SK-N-SH (cell line): ENCODE data around the gene NAV2. TPM values are rescaled to one million over a fixed set of nuclear protein-coding genes. Genes with fewer than 3 reads are reported as not detected.

Source experiments
- CTCF ChIA-PET: fragments of 300-600, 350-600 bp; formaldehyde crosslinking; extraction: SDS; loops from one replicate; lab custom pipeline; 2021; lab: Yijun Ruan, JAX
- POLR2A ChIA-PET: fragments of 350-600 bp; sonication (Branson Sonifier 250); formaldehyde crosslinking; extraction: SDS; loops from one replicate; lab custom pipeline; 2020; ENCODE audit warnings: antibody characterized with exemption, inconsistent platforms; lab: Yijun Ruan, JAX
- DNase-seq: peaks from one replicate; pipeline ENCODE4 v3.0.0; 2012
- H2AFZ ChIP-seq: fragments of 200-600 bp; sonication (generic); 2 replicates; pipeline ENCODE4 v1.8.1; 2016; ENCODE audit warnings: antibody characterized with exemption, mild to moderate bottlenecking, low read depth
- H3F3A ChIP-seq: fragments of 200-600 bp; sonication (generic); replicated peaks from 2 replicates; pipeline ENCODE3; 2016; ENCODE audit warnings: antibody characterized with exemption, mild to moderate bottlenecking; ENCODE audit not compliant: insufficient read depth
- H3K27ac ChIP-seq, 2 experiments: fragments of 200-500 bp in 1 of 2; fragments of 200-600 bp in 1 of 2; sonication (Bioruptor generic) in 1 of 2; sonication (generic), shearing (Covaris generic) in 1 of 2; 2 replicates each; pipeline versions ENCODE4 v1.5.1 to v1.6.1; 2014 to 2016; ENCODE audit warnings: low read depth in 2 of 2, inconsistent platforms in 1 of 2, low read length in 1 of 2, mild to moderate bottlenecking in 1 of 2, mixed read lengths in 1 of 2
- H3K27me3 ChIP-seq: fragments of 200-600 bp; sonication (generic), shearing (Covaris generic); 2 replicates; pipeline ENCODE4 v1.6.1; 2016; ENCODE audit warnings: mixed run types; ENCODE audit not compliant: insufficient read depth
- H3K36me3 ChIP-seq, 2 experiments: fragments of 200-500 bp in 1 of 2; fragments of 200-600 bp in 1 of 2; sonication (Bioruptor generic) in 1 of 2; sonication (generic) in 1 of 2; replicated peaks in 1 of 2; 2 replicates each; pipeline versions ENCODE3 to v1.5.1; 2014 to 2016; ENCODE audit warnings: low read length in 1 of 2, mild to moderate bottlenecking in 1 of 2; ENCODE audit not compliant: insufficient read depth in 2 of 2, control insufficient read depth in 1 of 2
- H3K4me1 ChIP-seq, 2 experiments: fragments of 200-500 bp in 1 of 2; fragments of 200-600 bp in 1 of 2; sonication (Bioruptor generic) in 1 of 2; sonication (generic), shearing (Covaris generic) in 1 of 2; 2 replicates each; pipeline versions ENCODE4 v1.5.1 to v1.6.1; 2014 to 2016; ENCODE audit warnings: low read depth in 1 of 2, low read length in 1 of 2, mixed run types in 1 of 2; ENCODE audit not compliant: insufficient read depth in 2 of 2, control insufficient read depth in 1 of 2
- H3K4me2 ChIP-seq: fragments of 200-600 bp; sonication (generic), shearing (Covaris generic); 2 replicates; pipeline ENCODE4 v1.6.1; 2017; ENCODE audit warnings: mixed run types
- H3K4me3 ChIP-seq, 2 experiments: fragments of 200-500 bp in 1 of 2; fragments of 200-600 bp in 1 of 2; sonication (Bioruptor generic) in 1 of 2; sonication (generic), shearing (Covaris generic) in 1 of 2; 2 replicates each; pipeline versions ENCODE4 v1.5.1 to v1.8.1; 2014 to 2016; ENCODE audit warnings: low read depth in 2 of 2, inconsistent platforms in 1 of 2, low read length in 1 of 2, mild to moderate bottlenecking in 1 of 2, mixed read lengths in 1 of 2, moderate library complexity in 1 of 2
- H3K79me2 ChIP-seq: fragments of 200-600 bp; sonication (generic); 2 replicates; pipeline ENCODE4 v1.8.1; 2017; ENCODE audit warnings: mild to moderate bottlenecking; ENCODE audit not compliant: insufficient read depth
- H3K9ac ChIP-seq: fragments of 200-600 bp; sonication (generic); 2 replicates; pipeline ENCODE4 v1.6.1; 2017; ENCODE audit warnings: mixed run types
- H3K9me2 ChIP-seq: fragments of 200-600 bp; sonication (generic); 2 replicates; pipeline ENCODE4 v1.6.1; 2017; ENCODE audit warnings: mixed run types
- H3K9me3 ChIP-seq: fragments of 200-600 bp; sonication (generic); 2 replicates; pipeline ENCODE4 v1.6.1; 2017; ENCODE audit warnings: mixed run types, mild to moderate bottlenecking, moderate library complexity
- H4K20me1 ChIP-seq: fragments of 200-600 bp; sonication (generic); 2 replicates; pipeline ENCODE4 v1.6.1; 2017; ENCODE audit warnings: mild to moderate bottlenecking, mixed run types; ENCODE audit not compliant: insufficient read depth
- CHD2 ChIP-seq: fragments of 150-350 bp; IDR thresholded peaks from 2 replicates; pipeline ENCODE4 v1.6.1; 2018; ENCODE audit warnings: low read length; ENCODE audit not compliant: partially characterized antibody
- EP300 ChIP-seq, 2 experiments: IDR thresholded peaks; 2 replicates each; pipeline versions ENCODE4 v1.4.0 to v1.6.1; 2012; ENCODE audit warnings: borderline replicate concordance in 1 of 2, low read depth in 1 of 2, low read length in 1 of 2
- EZH2phosphoT487 ChIP-seq: fragments of 200-600 bp; sonication (generic); IDR thresholded peaks from 2 replicates; pipeline ENCODE4 v1.6.1; 2017; ENCODE audit warnings: low read depth, mixed run types, mild to moderate bottlenecking, antibody characterized with exemption, moderate library complexity, borderline replicate concordance
- JUND ChIP-seq: IDR thresholded peaks from 2 replicates; pipeline ENCODE4 v1.4.0; 2012
- MAX ChIP-seq: IDR thresholded peaks from 2 replicates; pipeline ENCODE4 v1.4.0; 2012; ENCODE audit warnings: low read depth
- MEF2A ChIP-seq: IDR thresholded peaks from 2 replicates; pipeline ENCODE4 v1.4.0; 2012; ENCODE audit warnings: low read depth, borderline replicate concordance
- NRF1 ChIP-seq: IDR thresholded peaks from 2 replicates; pipeline ENCODE4 v1.6.1; 2012; ENCODE audit warnings: low read depth, mild to moderate bottlenecking, low read length
- PBX3 ChIP-seq: IDR thresholded peaks from 2 replicates; pipeline ENCODE4; 2012
- RAD21 ChIP-seq: IDR thresholded peaks from 2 replicates; pipeline ENCODE4 v1.6.1; 2012; ENCODE audit warnings: mild to moderate bottlenecking, low read length
- REST ChIP-seq: IDR thresholded peaks from 2 replicates; pipeline ENCODE4 v1.6.1; 2012; ENCODE audit warnings: mild to moderate bottlenecking, low read depth, low read length, moderate library complexity
- RFX5 ChIP-seq: IDR thresholded peaks from 2 replicates; pipeline ENCODE4 v1.6.1; 2012; ENCODE audit warnings: mild to moderate bottlenecking, improper control_type of control experiment, low read length
- SMC3 ChIP-seq: IDR thresholded peaks from 2 replicates; pipeline ENCODE4 v1.6.1; 2012; ENCODE audit warnings: low read depth, low read length, improper control_type of control experiment
- USF1 ChIP-seq: IDR thresholded peaks from 2 replicates; pipeline ENCODE4 v1.4.0; 2012; ENCODE audit warnings: low read depth, borderline replicate concordance
- ZBTB33 ChIP-seq: IDR thresholded peaks from 2 replicates; pipeline ENCODE4 v1.4.0; 2012; ENCODE audit warnings: low read depth, borderline replicate concordance
- WGBS: methylation state at CpG from one replicate; pipeline ENCODE4 v1.1.6; 2017; ENCODE audit warnings: low lambda C conversion rate; 5-methylcytosine and 5-hydroxymethylcytosine counted together
- polyA plus RNA-seq, 3 experiments: library from polyadenylated mRNA; depleted of rRNA; stranded (reverse); fragments of >200 nt; gene quantifications; 2 replicates each; pipeline ENCODE4 v1.2.3, GENCODE V29; 2012

NAV2 gene
- polyA plus RNA-seq, 1 of the 3 experiments (the other 2 are of a cell fraction): 26.2 TPM

- H3K27ac ChIP-seq: no peak overlapping the region
- H4K20me1 ChIP-seq: peaks cover 100% of the 10 kb centered on the region
- H3K9me2 ChIP-seq: no peaks in the 10 kb centered on the region
- peaks cover 98% of the 10 kb centered on the region for H3K79me2 ChIP-seq
- TF ChIP-seq SMC3: no peak
- TF ChIP-seq JUND: no peak
- no peak for TF ChIP-seq USF1
- no peak for TF ChIP-seq MEF2A
- TF ChIP-seq CHD2: no peak
- no peak for TF ChIP-seq EZH2phosphoT487
- no peak for TF ChIP-seq PBX3
- TF ChIP-seq MAX: no peak
- TF ChIP-seq NRF1: no peak
- no peak for TF ChIP-seq RAD21
- TF ChIP-seq REST: no peak
- TF ChIP-seq ZBTB33: no peak
- TF ChIP-seq EP300 (IDR thresholded peaks at IDR 0.05; ENCODE audit: borderline replicate concordance in 1 of 2, low read depth in 1 of 2, low read length in 1 of 2): no peak
- TF ChIP-seq RFX5: no peak
- ChIA-PET POLR2A (no interaction called here), CTCF (interaction anchor here (0.8 kb wide), 1 partner anchor 9 kb away, joined by 3 read pairs; no protein-coding TSS in a partner anchor)
- H3K27me3 ChIP-seq: no peaks in the 10 kb centered on the region
- H3K9me3 ChIP-seq: no peaks in the 10 kb centered on the region
- H3K9ac ChIP-seq: no peak overlapping the region
- H3K4me3 ChIP-seq: no peak overlapping the region
- no peak for DNase-seq
- no peak overlapping the region for H3K4me2 ChIP-seq
- 100% methylated on average over 1 of the region's 1 CpG for WGBS
- H3K4me1 ChIP-seq: peaks cover 0 to 42% of the 10 kb centered on the region in 2 experiments; a peak in 2 of 4 replicates
- peaks cover 3 to 42% of the 10 kb centered on the region in 2 experiments for H3K36me3 ChIP-seq
- no peaks in the 10 kb centered on the region for H3F3A ChIP-seq
- no peak overlapping the region for H2AFZ ChIP-seq
Measured at GRCh38 chr11:19762266-19762665, 49.6 kb downstream of the NAV2 start.
